GM18868 (cell line): ENCODE data around the gene DCLK1.

Experiments
- ATAC-seq: cut with Tn5 transposase; IDR thresholded peaks from one replicate; pipeline ENCODE4 v1.9.1; 2021; ENCODE audit warnings: mild to moderate bottlenecking, moderate library complexity; ENCODE audit not compliant: unreplicated experiment

DCLK1 gene

DNA sequence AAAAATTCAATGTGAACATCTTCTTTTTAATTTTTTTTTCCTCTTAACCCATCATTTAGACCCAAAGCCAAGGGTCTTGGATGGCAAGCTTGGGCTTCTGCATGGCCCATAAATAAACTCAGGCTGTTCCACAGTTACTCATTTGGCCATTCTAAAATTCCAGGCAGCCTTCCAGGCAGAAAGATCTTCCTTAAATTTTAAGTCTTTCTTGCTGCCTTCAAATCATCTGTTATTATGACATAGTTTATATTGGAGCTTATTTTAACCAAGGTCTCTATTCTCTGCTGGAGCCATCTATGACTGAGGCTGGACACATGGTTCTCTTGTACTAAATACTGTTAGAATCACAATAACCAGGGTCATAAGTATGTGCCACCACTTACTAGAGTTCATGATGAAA lies 337.4 kb downstream of the DCLK1 start:
- no peak for ATAC-seq

DNA sequence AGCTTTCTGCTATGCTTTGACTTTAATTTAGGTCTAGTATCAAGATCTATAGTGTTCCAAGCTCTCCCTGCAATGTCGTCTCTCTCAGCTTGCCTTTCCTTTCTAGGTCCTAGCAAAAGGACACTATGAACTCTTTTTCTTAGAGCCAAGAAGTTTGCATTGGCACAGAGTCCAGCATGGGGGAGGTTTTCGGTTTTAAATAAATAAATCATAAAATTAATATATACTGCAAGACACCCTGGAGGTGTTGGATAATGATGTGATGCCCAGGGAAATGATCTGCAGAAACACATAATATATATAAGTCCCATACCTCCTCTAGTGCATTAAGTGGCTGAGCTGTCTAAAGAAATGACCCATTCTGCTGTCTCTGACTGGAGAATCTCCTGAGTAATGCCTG lies 338.3 kb downstream of the DCLK1 start:
- no peak for ATAC-seq

DNA sequence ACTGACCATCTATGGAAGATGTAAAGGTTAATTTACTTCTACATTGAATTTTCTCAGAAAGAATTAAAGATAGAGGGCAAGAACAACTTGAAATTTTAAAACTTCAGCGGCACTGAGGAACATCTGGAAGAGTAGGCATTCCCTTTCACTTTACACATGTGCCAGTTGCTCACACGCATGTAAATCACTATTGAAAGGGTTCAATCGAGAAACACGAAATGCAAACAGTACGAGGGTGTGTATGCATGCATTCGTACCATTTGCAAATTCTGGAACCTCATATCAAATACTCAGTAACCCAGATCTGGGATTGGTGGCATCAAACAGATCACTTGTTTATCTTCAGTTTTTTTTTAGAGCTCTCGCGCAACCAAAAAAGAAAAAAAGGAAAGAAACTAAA lies 339.2 kb downstream of the DCLK1 start:
- no peak for ATAC-seq

DNA sequence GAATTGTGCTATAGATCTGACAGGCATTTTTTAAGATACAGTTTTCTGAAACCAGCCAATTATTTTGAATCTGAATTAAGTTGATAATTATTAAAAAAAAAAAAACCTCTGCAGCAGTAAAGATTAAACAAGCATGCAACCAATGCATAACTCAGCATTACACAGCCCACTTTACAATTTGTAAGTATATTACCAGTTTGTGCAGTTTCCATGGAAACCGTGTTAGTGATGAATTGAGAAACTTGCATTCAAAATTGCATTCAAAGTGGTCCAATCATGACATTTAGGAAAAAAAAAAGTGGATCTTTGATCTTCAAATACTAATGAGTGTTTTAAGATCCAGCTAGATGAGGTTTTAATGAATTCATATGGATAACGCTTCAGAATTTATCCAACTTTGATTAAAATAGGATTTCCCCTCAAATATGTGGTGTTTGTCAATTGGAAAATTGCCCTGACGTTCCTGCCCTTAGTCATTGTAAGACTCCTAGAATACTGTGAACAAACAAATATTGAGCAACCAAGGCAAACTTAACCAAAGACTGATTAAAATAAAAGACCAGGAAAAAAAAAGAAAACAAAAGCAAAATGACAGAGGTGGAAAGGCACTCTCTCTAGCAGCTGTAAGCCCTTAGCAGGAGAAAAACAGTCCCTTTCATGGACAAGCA lies 339.9 kb downstream of the DCLK1 start:
- no peak for ATAC-seq

DNA sequence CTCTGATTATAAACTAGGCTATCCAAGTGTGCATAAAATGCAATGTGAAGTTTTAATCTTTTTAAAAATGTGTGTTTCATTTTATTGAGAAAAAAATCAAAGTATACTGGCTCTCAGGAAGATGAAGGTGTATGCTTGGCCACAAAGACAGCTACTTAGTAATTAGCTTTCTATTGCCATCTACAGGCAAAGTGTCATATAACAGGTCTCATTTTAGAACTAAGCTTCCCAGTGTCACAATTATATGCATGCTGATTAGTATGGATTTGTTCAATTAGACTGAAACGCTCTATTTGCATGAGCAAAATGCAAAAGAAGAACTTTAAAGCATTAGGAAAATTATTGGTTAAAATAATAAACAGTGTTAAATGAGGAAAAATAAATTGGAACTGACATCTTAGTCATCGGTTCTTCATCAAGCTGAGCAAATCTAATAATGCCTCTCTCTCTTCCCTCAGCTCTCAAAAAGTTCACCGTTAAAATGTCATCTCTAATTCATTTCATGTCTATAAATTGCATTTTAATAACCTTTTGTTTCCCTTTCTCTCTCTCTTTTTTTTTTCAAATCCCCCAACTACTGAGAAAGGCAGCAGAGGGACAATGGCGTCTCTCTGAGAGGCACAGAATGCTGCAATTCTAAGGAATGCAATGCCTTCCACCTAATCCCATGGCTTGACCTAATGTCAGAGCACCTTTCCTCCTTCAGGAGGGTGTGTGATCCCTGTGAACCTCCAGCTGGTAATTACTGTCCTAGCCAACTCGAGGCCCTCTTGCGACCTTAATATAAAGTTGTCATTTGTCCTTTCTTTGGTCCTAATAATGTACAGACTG lies 341.6 kb downstream of the DCLK1 start:
- peak; percentile 89 for ATAC-seq

DNA sequence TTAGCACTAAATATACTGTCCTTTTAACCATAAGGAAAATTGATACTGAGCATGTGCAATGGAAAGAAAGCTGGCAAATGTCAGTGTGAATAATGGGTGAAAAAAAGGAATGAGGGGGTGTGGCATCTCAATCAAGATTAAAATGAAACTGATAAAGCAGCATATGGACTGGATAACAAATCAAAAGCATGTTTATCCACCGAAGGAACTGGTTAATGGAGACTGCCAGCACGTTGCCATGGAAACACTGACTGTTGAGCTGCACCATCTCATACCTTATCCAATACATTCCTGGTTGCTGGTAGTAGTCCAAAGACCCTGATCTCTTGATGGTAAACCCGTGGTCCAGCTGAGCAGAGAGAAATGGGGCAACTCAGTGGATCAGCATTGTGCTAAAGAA lies 343.2 kb downstream of the DCLK1 start:
- no peak for ATAC-seq

DNA sequence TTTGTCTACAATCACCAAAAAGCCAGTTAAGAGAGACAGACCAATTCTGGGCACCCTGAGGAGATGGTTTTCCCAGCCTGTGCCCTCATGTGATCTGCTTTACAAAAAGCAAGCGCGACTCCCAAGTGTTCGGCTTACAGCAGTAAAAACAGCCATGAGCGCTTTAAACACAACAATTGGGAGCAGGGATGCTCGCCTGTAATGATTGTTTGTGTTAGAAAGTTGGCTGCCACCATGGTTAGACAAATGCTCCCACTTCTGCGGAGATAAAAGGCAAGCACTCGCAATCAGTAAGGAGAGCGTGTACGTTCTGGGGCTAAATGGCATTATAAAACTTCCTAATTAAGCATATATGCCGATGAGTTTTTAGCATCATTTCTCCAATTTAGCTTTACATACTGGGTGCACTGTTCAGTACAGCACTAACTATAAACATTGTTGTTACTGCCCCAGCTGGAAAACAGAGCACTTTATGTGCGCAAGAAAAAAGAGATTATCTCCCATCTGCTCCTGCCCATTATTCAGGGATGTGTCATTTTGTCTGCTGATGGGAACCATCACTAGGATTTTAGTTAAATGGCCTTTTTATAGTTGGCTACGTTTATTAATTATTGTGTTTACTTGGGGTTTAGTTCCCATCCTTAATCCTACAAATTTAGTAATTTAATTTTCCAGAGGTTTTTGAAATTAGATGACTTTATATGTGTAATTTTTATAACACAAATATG lies 345.4 kb downstream of the DCLK1 start:
- no peak for ATAC-seq

DNA sequence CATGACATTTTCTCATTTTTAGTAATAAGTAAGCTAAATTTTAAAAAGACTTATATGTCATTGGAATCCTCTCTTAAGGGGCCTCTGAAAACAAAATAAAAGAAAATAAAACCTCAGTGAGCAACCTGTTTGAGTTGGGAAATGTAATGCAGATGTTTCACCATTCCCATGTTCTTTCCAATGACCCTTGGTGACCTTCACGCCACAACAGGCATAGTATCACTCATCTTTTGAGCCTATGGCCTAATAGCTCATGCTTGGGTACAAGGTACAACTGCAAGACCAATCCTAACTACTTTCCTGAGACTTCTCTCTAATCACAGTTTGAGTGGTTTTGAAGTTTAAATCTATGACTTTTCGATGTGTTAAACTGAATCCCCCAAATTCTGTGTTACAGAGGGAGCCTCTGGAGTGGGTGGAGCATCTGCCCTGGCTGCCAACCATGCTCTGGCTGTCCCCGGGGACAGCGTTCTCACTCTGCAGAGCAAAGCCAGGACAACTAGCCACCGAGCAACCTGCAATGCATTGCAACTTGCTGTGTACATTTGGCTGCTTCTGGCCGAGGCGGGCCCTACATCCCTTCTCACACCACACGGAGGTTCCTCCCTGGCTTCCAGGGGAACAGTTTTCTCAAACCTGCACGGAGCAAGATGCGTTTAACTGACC lies 346.8 kb downstream of the DCLK1 start:
- no peak for ATAC-seq

DNA sequence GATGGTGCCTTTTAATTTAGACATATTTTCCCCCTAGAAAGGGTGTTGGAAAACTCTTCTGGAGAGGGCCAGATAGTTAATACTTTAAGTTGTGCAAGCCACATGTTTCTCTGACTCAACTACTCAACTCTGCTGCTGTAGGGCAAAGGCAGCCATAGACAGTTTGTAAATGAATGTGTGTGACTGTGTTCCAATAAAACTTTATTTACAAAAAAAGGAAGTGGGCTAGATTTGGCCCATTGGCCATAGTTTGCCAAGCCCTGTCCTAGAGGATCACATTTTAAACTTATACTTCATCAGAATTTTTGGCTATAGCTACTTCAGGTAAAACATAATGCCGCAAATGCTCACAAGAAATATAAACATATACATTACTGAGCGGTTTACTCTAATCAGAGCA lies 348.4 kb downstream of the DCLK1 start:
- no peak for ATAC-seq

DNA sequence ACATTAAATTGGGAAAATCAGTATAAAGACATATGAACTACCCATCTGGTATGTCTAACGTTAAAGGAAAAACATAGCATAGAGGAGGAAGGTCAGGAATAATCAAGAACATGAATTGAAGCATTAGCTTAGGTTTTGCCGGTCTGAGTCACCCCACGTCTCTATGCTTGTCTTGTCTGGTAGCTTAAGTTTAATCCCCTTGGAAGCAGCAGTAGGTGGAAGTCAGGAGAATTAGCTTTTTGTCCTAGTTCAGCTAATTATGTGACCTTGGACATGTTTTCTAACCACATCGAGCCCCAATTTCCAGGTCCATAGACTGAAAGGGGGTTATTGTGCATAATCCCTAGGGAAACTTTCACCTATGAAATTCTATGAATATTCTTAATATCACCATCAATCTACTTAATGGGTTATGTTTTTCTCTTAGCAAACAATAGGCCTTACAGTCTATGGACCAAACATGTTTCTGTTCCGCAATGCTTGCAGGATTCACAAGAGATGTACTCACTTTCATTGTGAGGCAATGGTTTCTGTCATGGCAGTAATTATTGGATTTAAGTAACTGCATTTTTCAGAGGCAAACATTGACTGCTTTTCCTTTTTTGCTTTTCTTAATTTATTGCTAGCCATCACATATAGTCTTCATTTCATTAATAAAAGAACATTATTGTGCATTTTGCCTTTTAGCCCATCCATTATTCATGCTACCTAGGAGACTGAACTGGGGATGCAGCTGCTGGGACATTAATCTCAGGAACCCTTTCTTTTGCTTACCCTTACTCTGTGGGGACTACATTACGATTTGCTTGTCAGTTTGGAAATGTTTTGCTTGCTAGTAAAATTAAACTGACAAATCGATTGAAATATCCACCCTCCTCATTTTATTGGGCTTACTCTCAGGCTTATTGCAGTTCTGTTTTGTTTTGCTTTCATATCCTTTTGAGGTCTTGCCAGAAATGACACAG lies 349.9 kb downstream of the DCLK1 start:
- ATAC-seq: no peak

DNA sequence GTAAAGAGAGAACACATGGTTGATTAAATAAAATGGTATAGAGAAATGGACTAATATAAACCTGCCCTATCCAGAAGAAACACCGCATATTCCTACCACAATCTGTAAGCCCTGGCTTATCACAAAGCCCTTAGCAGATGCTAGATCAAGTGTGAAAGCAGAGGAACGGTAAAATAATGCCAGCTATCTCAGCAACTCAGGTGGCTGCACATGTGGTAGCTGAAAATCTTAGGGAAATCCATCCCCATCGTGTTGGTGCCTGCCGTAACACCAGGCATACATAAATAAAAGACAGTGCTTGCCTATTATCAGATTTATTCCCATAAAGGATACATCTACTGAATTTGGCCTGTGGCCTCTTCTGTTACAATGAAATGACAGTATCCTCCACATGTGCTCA lies 350.6 kb downstream of the DCLK1 start:
- ATAC-seq: no peak

DNA sequence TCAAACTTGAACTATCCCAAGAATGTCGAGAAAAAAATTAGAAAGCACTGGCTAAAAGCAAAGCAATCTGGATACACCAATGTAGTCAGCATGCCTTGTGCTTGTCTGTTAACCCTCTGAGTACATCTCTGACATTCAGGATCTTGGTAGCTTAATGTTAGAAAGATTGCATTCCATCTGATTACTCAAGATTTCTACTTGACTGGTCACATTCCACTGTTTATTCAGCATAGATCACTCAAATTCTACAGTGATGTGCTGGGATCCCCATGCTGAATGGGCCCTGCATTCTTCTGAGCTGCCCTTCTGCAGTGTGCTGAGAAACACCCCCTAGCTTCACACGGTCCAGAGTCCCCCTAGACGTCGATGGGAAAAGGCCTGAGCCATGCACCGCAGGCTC lies 359.3 kb downstream of the DCLK1 start:
- no peak for ATAC-seq

DNA sequence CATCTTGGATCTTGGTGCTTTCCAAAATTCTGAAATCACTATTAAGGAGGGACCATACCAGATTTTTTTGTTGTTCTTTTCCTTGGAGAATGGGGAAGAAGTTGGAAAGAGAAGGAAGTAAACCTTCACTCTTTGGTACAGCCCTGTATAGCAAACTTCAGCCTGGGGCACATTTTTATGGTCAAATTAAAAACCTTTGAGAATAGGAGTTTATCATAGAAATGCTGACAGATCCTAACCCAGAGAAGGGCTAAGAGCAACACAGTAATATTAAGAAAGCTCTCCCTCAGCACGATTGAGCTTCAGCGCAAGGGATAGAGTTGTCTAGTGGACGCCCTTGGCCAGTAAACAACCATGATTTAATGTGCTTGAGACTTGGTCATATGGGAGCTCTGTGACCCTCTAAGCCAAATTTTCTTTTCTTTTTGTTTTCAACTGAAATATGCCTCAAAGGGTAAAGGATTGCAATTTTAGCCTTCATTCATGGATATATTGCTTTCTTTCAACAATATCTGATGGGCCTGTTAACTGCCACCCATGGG lies 360.4 kb downstream of the DCLK1 start:
- no peak for ATAC-seq

DNA sequence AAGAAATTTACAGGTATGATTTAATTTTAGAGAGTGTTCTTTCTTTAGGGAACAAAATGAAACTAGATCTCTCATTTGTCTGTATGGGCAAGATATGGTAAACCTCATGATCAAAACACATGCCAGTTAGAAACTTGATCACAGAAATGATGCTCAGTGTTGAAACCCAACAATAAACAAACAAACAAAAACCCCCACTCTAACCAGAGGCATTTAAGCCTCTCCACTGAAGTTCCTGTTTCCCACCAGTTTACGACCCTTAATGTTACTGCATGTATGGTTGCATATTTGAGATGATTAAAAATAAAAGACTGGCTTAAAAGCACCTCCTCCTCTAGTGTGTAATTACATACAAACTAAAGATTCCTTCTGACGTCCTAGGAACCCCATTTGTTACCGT lies 361.4 kb downstream of the DCLK1 start:
- ATAC-seq: no peak

DNA sequence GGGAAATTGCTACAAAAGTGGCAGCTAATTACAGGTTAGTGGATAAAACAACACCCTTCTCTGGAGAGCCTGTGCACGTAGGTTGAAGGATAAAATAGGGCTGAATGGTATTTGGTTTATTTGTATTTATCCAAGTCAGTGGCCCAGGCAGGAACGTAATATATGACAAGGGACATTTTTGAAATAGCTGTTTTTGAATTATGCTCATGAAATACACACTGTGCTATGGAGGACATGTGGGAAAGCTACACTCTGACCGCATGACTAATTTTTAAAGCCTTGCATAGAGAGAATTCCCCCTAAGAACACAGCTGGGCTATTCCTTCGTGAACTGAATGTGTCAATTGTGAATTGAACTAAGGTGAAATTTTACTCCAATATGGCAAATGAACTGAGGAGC lies 362.6 kb downstream of the DCLK1 start:
- ATAC-seq: no peak

DNA sequence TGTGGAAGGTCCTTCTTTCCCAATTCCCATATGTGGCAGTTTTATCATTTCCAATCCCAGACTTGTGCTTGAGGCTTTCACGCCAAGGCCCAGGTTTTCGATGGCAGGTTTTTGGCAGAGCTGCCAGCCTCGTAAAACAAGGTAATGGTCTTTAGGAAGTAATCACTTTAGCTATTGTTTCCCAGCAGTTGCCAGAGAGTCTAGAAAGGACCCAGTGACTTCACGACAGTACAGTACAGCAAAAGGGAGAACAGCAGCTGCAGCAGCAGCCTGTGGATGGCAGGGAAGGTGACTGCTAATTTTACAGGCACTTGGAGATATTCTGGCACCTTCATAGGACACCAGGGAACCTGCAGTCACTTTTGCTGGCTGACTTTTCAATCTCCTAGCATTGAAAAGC lies 363.1 kb downstream of the DCLK1 start:
- no peak for ATAC-seq

DNA sequence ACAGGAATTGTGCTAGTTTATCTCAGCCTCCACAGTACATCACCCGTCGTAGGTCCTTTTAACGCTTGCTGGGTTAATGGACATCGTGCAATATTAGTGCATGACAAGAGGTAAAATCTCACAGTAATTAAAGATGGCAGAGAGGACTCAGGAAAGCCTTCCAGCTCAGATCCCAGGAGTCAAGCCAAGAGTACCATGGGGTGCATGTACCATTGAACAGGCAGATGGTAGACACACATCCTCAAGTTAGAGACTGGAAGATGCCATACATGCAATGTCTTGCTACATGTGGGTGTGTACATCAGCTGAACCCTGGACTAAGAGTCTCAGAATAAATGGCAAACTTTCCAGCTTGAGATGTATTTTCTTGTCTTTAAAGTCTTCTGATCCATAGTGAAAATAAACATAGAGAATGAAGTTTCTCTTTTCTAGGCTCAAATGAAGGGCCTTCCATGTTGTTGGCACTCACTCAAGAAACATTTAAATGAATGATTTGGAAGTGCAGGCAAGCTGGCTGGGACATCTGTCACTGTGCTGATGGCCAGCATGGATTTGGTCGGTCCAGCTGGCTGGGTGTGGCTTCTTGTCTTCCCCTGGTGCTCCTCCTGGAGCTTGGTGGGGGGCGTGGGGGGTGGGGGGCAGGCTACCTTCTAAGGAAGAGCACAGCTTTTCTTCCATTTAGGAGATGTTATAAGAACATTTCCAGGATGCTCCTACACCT lies 363.8 kb downstream of the DCLK1 start:
- no peak for ATAC-seq

DNA sequence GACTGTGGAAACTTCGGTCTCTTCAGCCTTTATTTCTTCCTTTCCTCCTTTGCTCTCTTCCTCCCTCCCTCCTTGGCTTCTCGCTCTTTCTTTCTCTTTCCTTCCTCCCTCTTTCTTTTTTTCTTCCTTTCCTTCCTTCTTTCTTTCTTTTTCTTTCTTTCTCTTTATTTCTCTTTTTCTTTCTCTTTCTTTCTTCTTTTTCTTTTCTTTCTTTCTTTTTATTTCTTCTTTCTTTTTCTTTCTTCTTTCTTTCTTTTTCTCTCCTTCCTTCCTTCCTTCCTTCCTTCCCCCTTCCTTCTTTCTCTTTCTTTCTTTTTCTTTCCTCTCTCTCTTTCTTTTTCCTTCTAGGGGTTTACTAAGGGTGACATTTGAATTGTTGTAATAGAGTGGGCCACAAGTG lies 364.5 kb downstream of the DCLK1 start:
- no peak for ATAC-seq

DNA sequence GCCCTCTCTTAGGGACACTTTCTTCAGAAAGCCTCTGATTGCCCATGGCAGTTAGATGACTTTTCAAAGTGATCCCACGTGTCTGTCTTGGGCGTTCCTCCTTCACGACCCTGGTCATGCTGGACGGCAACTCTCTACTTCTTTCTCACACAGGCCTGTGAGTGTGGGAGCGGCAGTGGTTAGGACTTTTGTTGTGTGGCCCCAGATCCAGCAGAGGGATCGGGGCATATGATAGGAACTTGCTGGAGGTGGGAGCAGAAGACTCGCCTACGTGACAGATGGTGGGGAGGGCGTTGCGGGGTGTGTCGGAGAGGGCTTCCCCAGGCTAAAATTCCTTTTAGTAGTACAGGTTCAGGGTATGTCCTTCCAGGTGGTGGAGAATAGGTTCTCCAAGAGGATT lies 365.2 kb downstream of the DCLK1 start:
- no peak for ATAC-seq
